Activated naive CD4-positive, alpha-beta T cell treated with anti-CD3 and anti-CD28 coated beads, Interleukin-2, amount 50 U/mL, for 16 hours (primary cell): Measurements from ENCODE around the gene RAX.

Source experiments
- DNase-seq: peaks from one replicate; pipeline ENCODE4 v3.0.0-alpha.2; 2020

Gene RAX

GRCh38 chr18:59272891-59273758 lies at the start of gene RAX:
Gene RAX (minus strand): TSS chr18:59273454. CDS start chr18:59273206, 248 bp downstream.
- DNase-seq: no peak

- DNase-seq: no peak
Observed at GRCh38 chr18:59318460-59319050, 45.3 kb upstream of the RAX start, which contains the start of gene CPLX4. Gene CPLX4 (minus strand): TSS chr18:59318649. CDS start chr18:59318462, 187 bp downstream.

- DNase-seq: no peak
Observed at GRCh38 chr18:59311631-59312030, 38.4 kb upstream of the RAX start.

GRCh38 chr18:59308938-59309260 lies 35.6 kb upstream of the RAX start:
- no peak for DNase-seq

- DNase-seq: peak; percentile 74
Observed at GRCh38 chr18:59308248-59308937, 35.1 kb upstream of the RAX start.

GRCh38 chr18:59306640-59307039 lies 33.4 kb upstream of the RAX start:
- no peak for DNase-seq

- DNase-seq: no peak
Observed at GRCh38 chr18:59305295-59305694, 32.0 kb upstream of the RAX start.

- DNase-seq: no peak
Observed at GRCh38 chr18:59303656-59304195, 30.5 kb upstream of the RAX start.

GRCh38 chr18:59303006-59303405 lies 29.8 kb upstream of the RAX start:
- DNase-seq: no peak

- no peak for DNase-seq
Observed at GRCh38 chr18:59301929-59302328, 28.7 kb upstream of the RAX start.

GRCh38 chr18:59300676-59301285 lies 27.5 kb upstream of the RAX start:
- no peak for DNase-seq

- DNase-seq: no peak
Observed at GRCh38 chr18:59298871-59299270, 25.6 kb upstream of the RAX start.

- DNase-seq: no peak
Observed at GRCh38 chr18:59293317-59293716, 20.1 kb upstream of the RAX start.

GRCh38 chr18:59286341-59286740 lies 13.1 kb upstream of the RAX start:
- no peak for DNase-seq

GRCh38 chr18:59282341-59282740 lies 9.1 kb upstream of the RAX start:
- DNase-seq: no peak

- no peak for DNase-seq
Observed at GRCh38 chr18:59279722-59280121, 6.5 kb upstream of the RAX start.

- no peak for DNase-seq
Observed at GRCh38 chr18:59279193-59279592, 5.9 kb upstream of the RAX start.

- no peak for DNase-seq
Observed at GRCh38 chr18:59278793-59279192, 5.5 kb upstream of the RAX start.

- no peak for DNase-seq
Observed at GRCh38 chr18:59276047-59276446, 2.8 kb upstream of the RAX start.

GRCh38 chr18:59275406-59275949 lies 2.2 kb upstream of the RAX start:
- no peak for DNase-seq

- no peak for DNase-seq
Observed at GRCh38 chr18:59274533-59274928, 1.3 kb upstream of the RAX start.

GRCh38 chr18:59273759-59274532 lies 692 bp upstream of the RAX start:
- DNase-seq: no peak
